Measurements from ENCODE around the gene COMMD3.

The COMMD3 gene

DNA sequence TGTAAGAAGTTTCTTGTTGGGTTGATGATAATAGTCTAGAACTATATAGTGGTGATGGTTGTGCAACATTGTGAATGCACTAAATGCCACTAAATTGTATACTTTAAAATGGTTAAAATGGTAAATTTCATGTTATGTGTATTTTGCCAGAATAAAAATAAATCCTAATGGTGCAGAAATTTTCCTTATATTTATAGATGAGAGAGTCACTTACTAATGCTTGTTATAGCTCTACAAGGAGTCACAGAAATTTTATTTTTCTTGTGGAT lies 50.2 kb downstream of the COMMD3 start:
- DNase-seq (ENCODE audit: low read depth, low spot score) = no peak

DNA sequence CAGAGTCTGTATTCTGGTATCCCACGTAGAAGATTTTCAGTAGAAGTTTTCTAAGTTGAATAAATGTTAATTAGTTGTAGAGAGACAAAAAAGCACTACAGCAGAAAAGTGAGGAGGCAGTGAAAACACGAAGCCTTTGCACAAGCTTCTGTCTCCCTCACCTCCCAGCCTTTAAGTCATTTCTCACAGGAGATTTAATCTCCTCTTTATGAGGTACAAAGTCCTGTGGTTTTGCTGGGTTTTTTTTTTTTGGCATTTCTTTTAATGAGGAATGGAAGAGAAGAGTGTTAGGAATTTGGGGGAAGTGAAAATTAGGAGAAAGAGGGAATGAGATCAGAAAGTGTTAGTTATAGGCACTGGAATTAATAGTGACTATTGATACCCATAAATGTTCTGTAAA lies 50.6 kb downstream of the COMMD3 start:
- DNase-seq (ENCODE audit: low read depth, low spot score) = no peak

DNA sequence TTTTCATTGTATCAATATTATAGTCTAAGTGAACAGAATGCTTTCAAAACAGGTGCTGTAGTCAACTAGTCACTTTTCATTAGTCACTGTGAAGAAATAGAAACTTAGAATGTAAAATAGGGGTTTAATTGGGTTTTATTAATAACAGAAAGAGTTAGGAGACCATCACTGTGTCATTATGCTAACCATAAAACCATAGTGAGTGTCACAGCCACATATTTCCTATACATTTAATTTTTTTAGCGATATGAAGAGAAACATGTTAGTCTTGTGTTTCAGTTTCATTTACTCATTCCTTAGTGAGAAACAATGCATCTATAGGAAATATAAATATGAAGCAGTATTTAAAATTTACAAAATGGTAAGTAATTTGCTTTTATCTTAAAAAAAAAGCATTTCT lies 51.3 kb downstream of the COMMD3 start:
- DNase-seq (ENCODE audit: low read depth, low spot score) = no peak

DNA sequence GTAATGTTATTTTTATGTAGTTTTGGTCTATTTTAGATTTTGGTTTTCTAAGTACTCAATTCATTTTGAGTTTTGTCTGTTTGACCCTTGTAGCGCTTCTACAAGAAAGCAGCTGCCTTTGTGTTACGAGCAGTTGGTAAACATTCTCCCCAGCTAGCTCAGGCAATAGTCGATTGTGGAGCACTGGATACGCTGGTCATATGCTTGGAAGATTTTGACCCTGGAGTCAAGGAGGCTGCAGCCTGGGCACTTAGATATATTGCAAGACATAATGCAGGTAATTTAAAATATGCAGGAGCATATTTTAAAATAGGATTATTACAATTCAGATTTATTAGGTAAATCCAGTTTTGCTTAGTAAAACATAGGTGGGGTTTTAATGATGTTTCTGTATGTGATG lies 52.2 kb downstream of the COMMD3 start:
- DNase-seq (ENCODE audit: low read depth, low spot score) = no peak

DNA sequence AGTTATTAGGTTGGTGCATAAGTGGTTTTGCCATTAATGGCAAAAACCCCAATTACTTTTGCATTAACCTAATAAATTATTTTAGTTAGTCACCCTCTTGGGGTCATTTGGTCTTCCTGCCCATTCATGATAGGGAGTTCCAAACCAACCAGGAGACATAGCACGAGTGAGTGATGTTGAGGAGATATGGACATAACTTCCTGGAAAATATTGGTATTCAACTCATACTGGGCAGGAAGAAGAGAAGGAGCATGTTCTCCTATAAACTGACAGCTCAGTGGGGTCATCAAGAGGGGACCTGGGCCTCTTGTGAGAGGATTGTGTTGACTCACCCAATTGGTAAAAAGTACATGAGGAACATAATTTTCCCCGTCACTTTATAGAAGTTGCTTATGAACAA lies 52.8 kb downstream of the COMMD3 start:
- DNase-seq (ENCODE audit: low read depth, low spot score) = no peak

DNA sequence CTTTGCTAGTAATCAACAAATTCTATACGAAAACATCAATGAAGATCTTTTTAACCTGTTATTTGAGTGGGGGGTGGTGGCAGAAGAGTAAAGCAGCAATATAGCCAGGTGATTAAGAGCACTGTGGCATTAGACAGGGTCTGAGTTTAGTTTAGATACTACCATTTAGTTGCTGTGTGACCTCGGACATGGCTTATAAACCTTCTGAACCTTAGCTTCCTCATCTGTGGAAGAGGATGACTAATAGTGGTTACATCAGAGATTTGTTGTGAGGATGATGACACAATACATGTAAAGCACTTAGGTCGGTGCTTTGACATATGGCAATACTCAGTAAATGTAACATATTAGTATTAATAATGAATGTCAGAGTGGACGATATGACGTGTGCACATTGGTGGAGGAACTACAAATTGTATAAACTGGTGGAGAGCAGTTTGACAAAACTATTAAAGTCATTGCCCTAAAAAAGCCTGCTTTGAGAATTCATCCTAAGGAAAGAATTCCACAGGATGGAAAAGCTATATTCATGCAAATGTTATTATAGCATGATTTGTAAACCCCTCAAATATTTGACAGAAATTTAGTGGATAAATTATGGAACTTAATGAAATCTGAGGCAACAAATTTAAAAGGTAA lies 53.4 kb downstream of the COMMD3 start:
- DNase-seq (ENCODE audit: low read depth, low spot score) = no peak

Data from activated CD4-positive, CD25-positive, alpha-beta regulatory T cell treated with anti-CD3 and anti-CD28 coated beads, Interleukin-2, amount 50 U/mL, for 16 hours (primary cell).